Suprapubic skin (tissue), 3 donors: ENCODE data around the gene FRMPD1.

ENCODE experiments used
- CTCF ChIP-seq, 2 donors: fragments of 200-600 bp in 1 of 2; fragments of 450-650 bp in 1 of 2; sonication (generic) in 1 of 2; IDR thresholded peaks; one replicate each; pipeline ENCODE4 v1.5.1; 2016 to 2019; ENCODE audit warnings: antibody characterized with exemption in 2 of 2, mild to moderate bottlenecking in 1 of 2, moderate library complexity in 1 of 2
- POLR2A ChIP-seq, 2 donors: fragments of 450-650 bp; IDR thresholded peaks; one replicate each; pipeline ENCODE4 v1.6.1; 2017; ENCODE audit warnings: antibody characterized with exemption in 2 of 2, mild to moderate bottlenecking in 2 of 2, moderate library complexity in 2 of 2

- TF ChIP-seq POLR2A (IDR thresholded peaks at IDR 0.05): no peak
- no peak for TF ChIP-seq CTCF (IDR thresholded peaks at IDR 0.05)
Observed at GRCh38 chr9:37678789-37679273, 28.1 kb downstream of the FRMPD1 start.
